CD4-positive, alpha-beta memory T cell (primary cell): Measurements from ENCODE around the gene SIGLEC9. TPM values are rescaled to one million over a fixed set of nuclear protein-coding genes. Genes with fewer than 3 reads are reported as not detected.
"Not testable (repeated sequence)": the region's sequence is repeated elsewhere in the genome, so short reads cannot be mapped to it uniquely, and the experiment has no call there.

Experiments used
- CTCF ChIA-PET: fragments of 350-600 bp; sonication (Branson Sonifier 250); formaldehyde crosslinking; loops from one replicate; lab custom pipeline; 2021; ENCODE audit warnings: inconsistent platforms; ENCODE audit not compliant: partially characterized antibody; lab: Charles Lee
- POLR2A ChIA-PET: fragments of 350-600 bp; sonication (Branson Sonifier 250); formaldehyde crosslinking; loops from one replicate; lab custom pipeline; 2021; ENCODE audit not compliant: partially characterized antibody; lab: Charles Lee
- DNase-seq, 5 donors: peaks; one replicate each; pipeline versions ENCODE4 v3.0.0 to v3.0.0-alpha.2; 2020 to 2022; ENCODE audit warnings: mixed read lengths in 1 of 5
- H3K27ac ChIP-seq: one replicate; pipeline ENCODE4 v1.7.0; 2013; ENCODE audit warnings: low read depth, low read length
- H3K27me3 ChIP-seq: 2 replicates; pipeline ENCODE4 v1.7.0; 2013; ENCODE audit warnings: mild to moderate bottlenecking, low read length, moderate library complexity; ENCODE audit not compliant: insufficient read depth
- H3K36me3 ChIP-seq: 2 replicates; pipeline ENCODE4 v1.7.0; 2013; ENCODE audit warnings: mild to moderate bottlenecking, low read length, moderate library complexity; ENCODE audit not compliant: insufficient read depth
- H3K4me1 ChIP-seq: 2 replicates; pipeline ENCODE4 v1.7.0; 2013; ENCODE audit warnings: mild to moderate bottlenecking, low read length, moderate library complexity; ENCODE audit not compliant: insufficient read depth
- H3K4me3 ChIP-seq, 2 donors: one replicate each; pipeline ENCODE4 v1.7.0; 2013; ENCODE audit warnings: low read length in 2 of 2, mild to moderate bottlenecking in 1 of 2
- H3K9me3 ChIP-seq, 2 donors: one replicate each; pipeline ENCODE4 v1.7.0; 2013; ENCODE audit warnings: low read length in 2 of 2, control low read depth in 1 of 2; ENCODE audit not compliant: control insufficient read depth in 1 of 2
- H3K27ac Mint-ChIP-seq, 7 donors: one replicate each; pipeline ENCODE4 v1.8.0; 2020 to 2021; ENCODE audit warnings: mixed read lengths in 7 of 7, mild to moderate bottlenecking in 6 of 7, inconsistent platforms in 3 of 7, moderate library complexity in 3 of 7
- H3K27me3 Mint-ChIP-seq, 2 donors: one replicate each; pipeline ENCODE4 v1.8.0; 2020 to 2021; ENCODE audit warnings: mixed read lengths in 2 of 2
- H3K36me3 Mint-ChIP-seq, 2 donors: one replicate each; pipeline ENCODE4 v1.8.0; 2020 to 2021; ENCODE audit warnings: mixed read lengths in 2 of 2, inconsistent platforms in 1 of 2, mild to moderate bottlenecking in 1 of 2
- H3K4me1 Mint-ChIP-seq, 4 donors: one replicate each; pipeline ENCODE4 v1.8.0; 2020 to 2021; ENCODE audit warnings: mixed read lengths in 4 of 4, mild to moderate bottlenecking in 1 of 4
- H3K4me3 Mint-ChIP-seq, 8 donors: one replicate each; pipeline ENCODE4 v1.8.0; 2020 to 2021; ENCODE audit warnings: mixed read lengths in 8 of 8, mild to moderate bottlenecking in 7 of 8, moderate library complexity in 6 of 8, inconsistent platforms in 3 of 8
- H3K9me3 Mint-ChIP-seq, 8 donors: one replicate each; pipeline ENCODE4 v1.8.0; 2020 to 2021; ENCODE audit warnings: mixed read lengths in 8 of 8, mild to moderate bottlenecking in 5 of 8, inconsistent platforms in 3 of 8, moderate library complexity in 1 of 8
- intact Hi-C: fragments of 100-400 bp; cut with micrococcal nuclease; formaldehyde crosslinking; loops from one replicate; pipeline ENCODE4 v1.15.1; 2023
- polyA plus RNA-seq, 2 donors: library from polyadenylated mRNA; unstranded; fragments of 300-500 nt; fragmentation: Illumina TruSeq; gene quantifications; one replicate each; pipeline ENCODE4 v1.2.3, GENCODE V29; 2021
- total RNA-seq, 2 experiments: library from RNA; stranded (reverse); gene quantifications; one replicate each; pipeline ENCODE4 v1.2.3, GENCODE V29; 2021

The SIGLEC9 gene
- total and polyA plus RNA-seq, 4 experiments from 2014 or later = 2.4 to 3.9 (median 3.0) TPM

- Histone ChIP-seq H3K9me3 (no peaks in the 10 kb centered on the region), H3K36me3 (no peaks in the 10 kb centered on the region), H3K27ac (no peak overlapping the region), H3K27me3 (no peaks in the 10 kb centered on the region), H3K4me3 (no peak overlapping the region), H3K4me1 (peaks cover 12% of the 10 kb centered on the region)
- ChIA-PET POLR2A (no interaction called here), CTCF (no interaction called here)
- intact Hi-C loops = no loop called here
- no peak for DNase-seq
- Mint-ChIP-seq H3K36me3 (no peaks in the 10 kb centered on the region), H3K27ac (peak overlapping the region in 1 of 7 donors; percentile 13), H3K27me3 (peaks cover 2 to 8% of the 10 kb centered on the region in 2 donors), H3K9me3 (peaks cover 0 to 2% (median 0%) of the 10 kb centered on the region in 8 donors), H3K4me1 (peaks cover 7 to 25% (median 12%) of the 10 kb centered on the region in 4 donors), H3K4me3 (no peak overlapping the region)
Observed at GRCh38 chr19:51141181-51141580, 16.5 kb downstream of the SIGLEC9 start.

GRCh38 chr19:51142119-51142518 is 17.4 kb downstream of the SIGLEC9 start, which contains the start of gene SIGLEC7:
SIGLEC7 (plus strand) TSS chr19:51142301; CDS start chr19:51142370, 69 bp downstream.
- Histone ChIP-seq H3K27me3 (no peaks in the 10 kb centered on the region), H3K9me3 (no peaks in the 10 kb centered on the region), H3K36me3 (no peaks in the 10 kb centered on the region), H3K27ac (no peak within 1 kb of the TSS), H3K4me3 (no peak within 1 kb of the TSS), H3K4me1 (peaks cover 4% of the 10 kb centered on the region)
- intact Hi-C loops = no loop called here
- Mint-ChIP-seq H3K4me3 (no peak within 1 kb of the TSS), H3K36me3 (no peaks in the 10 kb centered on the region), H3K27ac (peak within 1 kb of the TSS in 2 of 7 donors; percentile 43 to 57), H3K9me3 (peaks cover 0 to 2% (median 0%) of the 10 kb centered on the region in 8 donors), H3K4me1 (peaks cover 4 to 16% (median 5%) of the 10 kb centered on the region in 4 donors), H3K27me3 (peaks cover 2 to 8% of the 10 kb centered on the region in 2 donors)
- DNase-seq = no peak
- POLR2A ChIA-PET = no interaction called here
- CTCF ChIA-PET = no interaction called here

GRCh38 chr19:51142809-51143475 is 18.2 kb downstream of the SIGLEC9 start:
- H3K4me1 ChIP-seq, H3K4me3 Mint-ChIP-seq, H3K27me3 Mint-ChIP-seq, H3K4me3 ChIP-seq, POLR2A ChIA-PET, H3K36me3 ChIP-seq, H3K36me3 Mint-ChIP-seq, H3K9me3 ChIP-seq, intact Hi-C loops, H3K27me3 ChIP-seq, H3K9me3 Mint-ChIP-seq, CTCF ChIA-PET, DNase-seq, H3K27ac ChIP-seq: not testable (repeated sequence)
- peaks cover 0 to 11% (median 3%) of the 10 kb centered on the region in 4 donors for H3K4me1 Mint-ChIP-seq
- peak overlapping the region in 1 of 7 donors; percentile 43 for H3K27ac Mint-ChIP-seq

- intact Hi-C loops = no loop called here
- Mint-ChIP-seq H3K36me3 (no peaks in the 10 kb centered on the region), H3K4me1 (peaks cover 0 to 10% (median 3%) of the 10 kb centered on the region in 4 donors), H3K27me3 (peaks cover 2 to 10% of the 10 kb centered on the region in 2 donors), H3K4me3 (no peak overlapping the region), H3K9me3 (peaks cover 0 to 2% (median 0%) of the 10 kb centered on the region in 8 donors), H3K27ac (peak overlapping the region in 1 of 7 donors; percentile 83)
- H3K27me3 ChIP-seq = no peaks in the 10 kb centered on the region
- no peaks in the 10 kb centered on the region for H3K4me1 ChIP-seq
- ChIA-PET POLR2A (no interaction called here), CTCF (no interaction called here)
- no peak overlapping the region for H3K4me3 ChIP-seq
- no peak overlapping the region for H3K27ac ChIP-seq
- no peak for DNase-seq
- H3K36me3 ChIP-seq = no peaks in the 10 kb centered on the region
- no peaks in the 10 kb centered on the region for H3K9me3 ChIP-seq
Observed at GRCh38 chr19:51143486-51143885, 18.8 kb downstream of the SIGLEC9 start.

- CTCF ChIA-PET = no interaction called here
- H3K4me1 Mint-ChIP-seq = peaks cover 0 to 10% (median 3%) of the 10 kb centered on the region in 4 donors
- no peak overlapping the region for H3K4me3 Mint-ChIP-seq
- intact Hi-C loops = no loop called here
- DNase-seq = no peak
- peaks cover under 1 to 8% of the 10 kb centered on the region in 2 donors for H3K27me3 Mint-ChIP-seq
- H3K27ac Mint-ChIP-seq = no peak overlapping the region
- no peaks in the 10 kb centered on the region for H3K27me3 ChIP-seq
- no peak overlapping the region for H3K4me3 ChIP-seq
- H3K4me1 ChIP-seq = no peaks in the 10 kb centered on the region
- H3K27ac ChIP-seq = no peak overlapping the region
- no peaks in the 10 kb centered on the region for H3K36me3 Mint-ChIP-seq
- no peaks in the 10 kb centered on the region for H3K9me3 ChIP-seq
- H3K36me3 ChIP-seq = no peaks in the 10 kb centered on the region
- POLR2A ChIA-PET = no interaction called here
- peaks cover 0 to 2% (median 0%) of the 10 kb centered on the region in 8 donors for H3K9me3 Mint-ChIP-seq
Observed at GRCh38 chr19:51144482-51145045, 19.9 kb downstream of the SIGLEC9 start.

- no peaks in the 10 kb centered on the region for H3K36me3 ChIP-seq
- no peak for DNase-seq
- no peaks in the 10 kb centered on the region for H3K9me3 ChIP-seq
- Mint-ChIP-seq H3K9me3 (peaks cover 0 to 2% (median 0%) of the 10 kb centered on the region in 8 donors), H3K4me3 (no peak overlapping the region), H3K27me3 (peaks cover 2 to 5% of the 10 kb centered on the region in 2 donors), H3K4me1 (peaks cover 0 to 10% (median 3%) of the 10 kb centered on the region in 4 donors), H3K36me3 (no peaks in the 10 kb centered on the region), H3K27ac (peak overlapping the region in 1 of 7 donors; percentile 48)
- no peak overlapping the region for H3K4me3 ChIP-seq
- ChIA-PET CTCF (no interaction called here), POLR2A (no interaction called here)
- intact Hi-C loops = no loop called here
- no peaks in the 10 kb centered on the region for H3K4me1 ChIP-seq
- H3K27me3 ChIP-seq = no peaks in the 10 kb centered on the region
- H3K27ac ChIP-seq = no peak overlapping the region
Observed at GRCh38 chr19:51145916-51146493, 21.3 kb downstream of the SIGLEC9 start.

GRCh38 chr19:51146751-51147150 is 22.0 kb downstream of the SIGLEC9 start:
- Mint-ChIP-seq H3K27ac (no peak overlapping the region), H3K4me3 (no peak overlapping the region), H3K4me1 (peaks cover 0 to 10% (median 3%) of the 10 kb centered on the region in 4 donors), H3K9me3 (peaks cover 0 to 5% (median 0%) of the 10 kb centered on the region in 8 donors), H3K36me3 (no peaks in the 10 kb centered on the region), H3K27me3 (peaks cover 2 to 5% of the 10 kb centered on the region in 2 donors)
- Histone ChIP-seq H3K4me1 (no peaks in the 10 kb centered on the region), H3K9me3 (no peaks in the 10 kb centered on the region), H3K27me3 (no peaks in the 10 kb centered on the region), H3K36me3 (no peaks in the 10 kb centered on the region), H3K4me3 (no peak overlapping the region), H3K27ac (no peak overlapping the region)
- no peak for DNase-seq
- POLR2A ChIA-PET = no interaction called here
- CTCF ChIA-PET = interaction anchor here (1.6 to 2.5 kb wide), 2 partner anchors 10 to 12 kb away, joined by 5 to 12 read pairs; no protein-coding TSS in a partner anchor
- intact Hi-C loops = no loop called here
